K562 (cell line): ENCODE measurements around the gene CHD6. TPM values are rescaled to one million over a fixed set of nuclear protein-coding genes. Genes with fewer than 3 reads are reported as not detected.

Experiments
- ATAC-seq: fragments of 200-7000 bp; cut with Tn5 transposase; 3 replicates; pipeline ENCODE4 v1.9.1; 2020; ENCODE audit warnings: moderate library complexity
- BruUV-seq: library from RNA; stranded (reverse); fragments of 400-500 nt; replicated peaks from 2 replicates; lab custom pipeline; 2021; lab: Mats Ljungman, UMichigan
- CTCF ChIA-PET: fragments of 300-600 bp; formaldehyde crosslinking; extraction: SDS; loops from one replicate; lab custom pipeline; 2021; ENCODE audit warnings: low intra/inter-chr PET ratio; lab: Yijun Ruan, JAX
- POLR2A ChIA-PET: fragments of 300-600, 350-650 bp; sonication (Branson Sonifier 250); formaldehyde crosslinking; extraction: SDS; loops from one replicate; lab custom pipeline; 2021; ENCODE audit warnings: antibody characterized with exemption, inconsistent platforms; lab: Yijun Ruan, JAX
- DNase-seq, 4 experiments: peaks; one replicate each; pipeline versions ENCODE4 v3.0.0 to v3.0.0-alpha.2; 2011 to 2018; ENCODE audit warnings: low spot score in 3 of 4, mixed read lengths in 3 of 4; ENCODE audit errors: extremely low read depth in 1 of 4
- FAIRE-seq: peaks from 2 replicates; lab custom pipeline; 2011; peaks lifted over from hg19 to GRCh38; lab: Jason Lieb, UNC
- H2AFZ ChIP-seq: 2 replicates; pipeline ENCODE4 v1.6.0; 2011; ENCODE audit warnings: low read depth, low read length, control low read depth, inconsistent platforms
- H3K27ac ChIP-seq: fragments of 200-600 bp; 3 replicates; pipeline ENCODE4 v1.8.0; 2011; ENCODE audit warnings: low read depth, mild to moderate bottlenecking, control low read depth, inconsistent platforms, low read length, moderate library complexity, mixed read lengths; ENCODE audit errors: extremely low read depth
- H3K27me3 ChIP-seq, 2 experiments: fragments of 300-600 bp in 1 of 2; 2 replicates in 1 of 2; 3 replicates in 1 of 2; pipeline versions ENCODE4 v1.6.0 to v1.8.0; 2011; ENCODE audit warnings: inconsistent platforms in 2 of 2, low read length in 2 of 2, mild to moderate bottlenecking in 1 of 2, mixed read lengths in 1 of 2, moderate library complexity in 1 of 2; ENCODE audit not compliant: control insufficient read depth in 2 of 2, insufficient read depth in 2 of 2
- H3K36me3 ChIP-seq: fragments of 300-600 bp; 3 replicates; pipeline ENCODE4 v1.8.0; 2011; ENCODE audit warnings: mild to moderate bottlenecking, low read length, inconsistent platforms; ENCODE audit not compliant: control insufficient read depth, insufficient read depth
- H3K4me1 ChIP-seq, 2 experiments: fragments of 200-600 bp in 1 of 2; replicated peaks in 1 of 2; 2 replicates in 1 of 2; 3 replicates in 1 of 2; pipeline versions ENCODE4 v1.5.1 to v1.8.0; 2011; ENCODE audit warnings: inconsistent platforms in 2 of 2, low read length in 2 of 2, mild to moderate bottlenecking in 1 of 2, mixed read lengths in 1 of 2, moderate library complexity in 1 of 2; ENCODE audit not compliant: control insufficient read depth in 2 of 2, insufficient read depth in 2 of 2
- H3K4me2 ChIP-seq: 2 replicates; pipeline ENCODE4 v1.6.1; 2011; ENCODE audit warnings: low read length, control low read depth, inconsistent platforms, mixed read lengths; ENCODE audit not compliant: insufficient read depth
- H3K4me3 ChIP-seq: fragments of 200-600 bp; sonication (generic), shearing (Covaris generic); 2 replicates; pipeline ENCODE4 v1.5.1; 2016; ENCODE audit warnings: control low read depth, inconsistent platforms
- H3K79me2 ChIP-seq: fragments of 200-600 bp; 3 replicates; pipeline ENCODE4 v1.8.0; 2011; ENCODE audit warnings: low read length, inconsistent platforms; ENCODE audit not compliant: control insufficient read depth, insufficient read depth
- H3K9ac ChIP-seq, 2 experiments: 2 replicates each; pipeline versions ENCODE4 v1.6.0 to v1.6.1; 2011; ENCODE audit warnings: low read depth in 2 of 2, low read length in 2 of 2, control low read depth in 1 of 2, inconsistent platforms in 1 of 2, mild to moderate bottlenecking in 1 of 2, mixed read lengths in 1 of 2; ENCODE audit not compliant: insufficient read depth in 1 of 2
- H3K9me1 ChIP-seq: one replicate; pipeline ENCODE4 v1.6.0; 2011; ENCODE audit warnings: inconsistent platforms, mild to moderate bottlenecking, low read length, moderate library complexity; ENCODE audit not compliant: control insufficient read depth, insufficient read depth
- H3K9me3 ChIP-seq: replicated peaks from 2 replicates; pipeline ENCODE4 v1.5.1; 2011; ENCODE audit warnings: low read depth, low read length, inconsistent platforms; ENCODE audit not compliant: control insufficient read depth, insufficient read depth
- H4K20me1 ChIP-seq: replicated peaks from 2 replicates; pipeline ENCODE4 v1.6.1; 2011; ENCODE audit warnings: low read length, inconsistent platforms, mixed read lengths; ENCODE audit not compliant: control insufficient read depth, insufficient read depth
- BMI1 ChIP-seq: fragments of 150-350 bp; IDR thresholded peaks from 2 replicates; pipeline ENCODE4 v1.6.1; 2014; ENCODE audit warnings: low read length
- HLTF ChIP-seq: fragments of 450-650 bp; IDR thresholded peaks from 2 replicates; pipeline ENCODE4 v1.6.1; 2016
- RBBP5 ChIP-seq: fragments of 200-600 bp; sonication (generic); IDR thresholded peaks from 2 replicates; pipeline ENCODE4 v1.6.1; 2012; ENCODE audit warnings: borderline replicate concordance, mild to moderate bottlenecking, low read length, control low read depth, inconsistent platforms; ENCODE audit not compliant: insufficient read depth, poor library complexity, severe bottlenecking
- TGIF2 ChIP-seq: sonication (generic); formaldehyde crosslinking; IDR thresholded peaks from 2 replicates; pipeline ENCODE4 v1.8.1; 2022; ENCODE audit warnings: mild to moderate bottlenecking, missing genetic modification reagents, moderate library complexity
- WHSC1 ChIP-seq: IDR thresholded peaks from one replicate; pipeline ENCODE4 v1.6.1; 2012; ENCODE audit warnings: low read length, control low read depth, inconsistent platforms
- ZFP1 ChIP-seq: fragments of 450-650 bp; formaldehyde crosslinking; IDR thresholded peaks from 2 replicates; pipeline ENCODE4 v1.4.0; 2020; ENCODE audit warnings: mild to moderate bottlenecking, mixed read lengths
- ZNF143 ChIP-seq: sonication (generic); formaldehyde crosslinking; IDR thresholded peaks from 2 replicates; pipeline ENCODE4 v1.9.0; 2022; ENCODE audit warnings: mild to moderate bottlenecking, missing genetic modification reagents
- ZNF224 ChIP-seq: sonication (generic); formaldehyde crosslinking; IDR thresholded peaks from 2 replicates; pipeline ENCODE4 v1.8.0; 2022; ENCODE audit warnings: mild to moderate bottlenecking, missing genetic modification reagents
- ZNF561 ChIP-seq: fragments of 450-650 bp; formaldehyde crosslinking; conservative IDR thresholded peaks from 2 replicates; pipeline ENCODE4 v1.4.0; 2020; ENCODE audit warnings: mild to moderate bottlenecking, moderate library complexity
- WGBS: fragments of 100-300 bp; shearing (Covaris generic); methylation state at CpG from one replicate; pipeline ENCODE4 v1.1.6; 2016; ENCODE audit warnings: low coverage, mixed read lengths; ENCODE audit not compliant: insufficient coverage; ENCODE audit errors: missing lambda C conversion rate; 5-methylcytosine and 5-hydroxymethylcytosine counted together
- in situ Hi-C: fragments of 300-500 bp; cut with MboI; formaldehyde crosslinking; loops from 4 replicates; pipeline ENCODE4 v1.15.0; 2018; ENCODE audit warnings: inconsistent platforms, mixed read lengths
- intact Hi-C: fragments of 100-400 bp; cut with micrococcal nuclease; formaldehyde crosslinking; loops from 2 replicates; pipeline ENCODE4 v1.14.2; 2022
- polyA plus RNA-seq, 8 experiments: library from polyadenylated mRNA; depleted of rRNA in 4 of 8; stranded (reverse) in 5 of 8; unstranded in 3 of 8; fragments of >200 nt; fragmentation: Nextera tagmentation in 2 of 8; fragmentation: Illumina TruSeq in 1 of 8; extraction: Ambion mirVana in 2 of 8; extraction: Trizol in 1 of 8; gene quantifications; 2 replicates each; pipeline versions ENCODE4 v1.2.1 to v1.2.3, GENCODE V29; 2011 to 2014; ENCODE audit warnings: inconsistent platforms in 1 of 8, missing spikeins in 1 of 8
- total RNA-seq, 7 experiments: library from RNA; depleted of rRNA in 6 of 7; stranded (reverse); fragments of >200 nt in 6 of 7; fragmentation: Illumina TruSeq in 2 of 7; extraction: Trizol in 2 of 7; gene quantifications; 2 replicates each; pipeline versions ENCODE4 v1.2.1 to v1.2.3, GENCODE V29; 2011 to 2021; ENCODE audit warnings: low replicate concordance in 1 of 7
- TF ChIP-seq, protein P1 (sequence below): sonication (generic); formaldehyde crosslinking; IDR thresholded peaks from 2 replicates; pipeline ENCODE4 v1.8.1; 2023; ENCODE audit warnings: mild to moderate bottlenecking, missing genetic modification reagents
- TF ChIP-seq, protein P2 (sequence below), 3 experiments: fragments of 200-800 bp in 1 of 3; sonication (Bioruptor generic) in 1 of 3; sonication (generic) in 1 of 3; formaldehyde crosslinking in 1 of 3; IDR thresholded peaks; 2 replicates each; pipeline versions ENCODE4 v1.6.1 to v1.8.0; 2016 to 2022; ENCODE audit warnings: mild to moderate bottlenecking in 2 of 3, missing compliant biosample characterization in 2 of 3, missing genetic modification characterization in 2 of 3, missing genetic modification reagents in 1 of 3
- TF ChIP-seq, protein P3 (sequence below), 2 experiments: IDR thresholded peaks; 2 replicates each; pipeline ENCODE4 v1.6.1; 2012; ENCODE audit warnings: improper control_type of control experiment in 2 of 2, low read depth in 2 of 2, low read length in 2 of 2, borderline replicate concordance in 1 of 2
- TF ChIP-seq, protein P4 (sequence below): sonication (generic); formaldehyde crosslinking; IDR thresholded peaks from 2 replicates; pipeline ENCODE4 v1.8.1; 2023; ENCODE audit warnings: missing genetic modification reagents, mild to moderate bottlenecking, borderline replicate concordance

The CHD6 gene
- total and polyA plus RNA-seq, 9 of the 15 experiments (the other 6 are each of a cell fraction or from before 2014, with no cell fraction given): 3.9 to 24.2 (median 12.8) TPM

DNA sequence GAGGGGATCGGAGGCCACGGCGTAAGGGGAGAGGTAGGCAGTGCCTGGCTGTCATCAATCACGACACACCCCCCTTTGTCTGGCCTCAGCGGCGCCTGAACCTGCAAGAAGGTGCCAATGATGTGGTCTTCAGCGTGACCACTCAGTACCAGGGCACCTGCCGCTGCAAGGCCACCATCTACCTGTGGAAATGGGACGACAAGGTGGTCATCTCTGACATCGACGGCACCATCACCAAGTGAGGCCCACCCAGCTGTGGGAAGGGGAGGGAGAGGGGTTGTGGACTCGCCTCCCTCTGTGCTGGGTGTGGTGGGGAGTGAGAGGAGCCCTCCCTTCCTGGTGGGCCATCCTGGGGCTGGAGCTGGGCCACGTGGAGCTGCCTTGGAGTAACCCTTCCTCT lies 261.2 kb downstream of the CHD6 start:
- Histone ChIP-seq H3K27ac (no peak overlapping the region), H4K20me1 (peaks cover 9% of the 10 kb centered on the region; the same call in 1 of the 2 replicates), H3K36me3 (no peaks in the 10 kb centered on the region; the same call in 2 of the 3 replicates), H3K27me3 (peaks cover 0 to 8% of the 10 kb centered on the region in 2 experiments; a peak in 3 of 5 replicates), H3K4me2 (no peak overlapping the region), H3K4me1 (peaks cover 0 to 12% of the 10 kb centered on the region in 2 experiments; a peak in 1 of 5 replicates), H2AFZ (no peak overlapping the region), H3K9me3 (no peaks in the 10 kb centered on the region), H3K9ac (no peak overlapping the region), H3K9me1 (no peaks in the 10 kb centered on the region), H3K79me2 (no peaks in the 10 kb centered on the region), H3K4me3 (no peak overlapping the region)
- DNase-seq (no peak), FAIRE-seq (no peak), ATAC-seq (no peak)
- intact Hi-C loops (no loop called here), in situ Hi-C loops (no loop called here)
- ChIA-PET CTCF (no interaction called here), POLR2A (no interaction called here)
- no TSS peak for BruUV-seq
- whole genome bisulfite sequencing: 51% methylated on average over 12 of the region's 13 CpGs
- TF ChIP-seq RBBP5 (no peak), TGIF2 (no peak), BMI1 (no peak), HLTF (no peak), ZNF143 (no peak), ZFP1 (CRISPR knock-in tag) (no peak), WHSC1 (no peak), ZNF561 (no peak), ZNF224 (CRISPR knock-in tag) (no peak)
- TF ChIP-seq, protein P1, sequence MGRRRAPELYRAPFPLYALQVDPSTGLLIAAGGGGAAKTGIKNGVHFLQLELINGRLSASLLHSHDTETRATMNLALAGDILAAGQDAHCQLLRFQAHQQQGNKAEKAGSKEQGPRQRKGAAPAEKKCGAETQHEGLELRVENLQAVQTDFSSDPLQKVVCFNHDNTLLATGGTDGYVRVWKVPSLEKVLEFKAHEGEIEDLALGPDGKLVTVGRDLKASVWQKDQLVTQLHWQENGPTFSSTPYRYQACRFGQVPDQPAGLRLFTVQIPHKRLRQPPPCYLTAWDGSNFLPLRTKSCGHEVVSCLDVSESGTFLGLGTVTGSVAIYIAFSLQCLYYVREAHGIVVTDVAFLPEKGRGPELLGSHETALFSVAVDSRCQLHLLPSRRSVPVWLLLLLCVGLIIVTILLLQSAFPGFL (CRISPR knock-in tag): no peak
- TF ChIP-seq, protein P2, sequence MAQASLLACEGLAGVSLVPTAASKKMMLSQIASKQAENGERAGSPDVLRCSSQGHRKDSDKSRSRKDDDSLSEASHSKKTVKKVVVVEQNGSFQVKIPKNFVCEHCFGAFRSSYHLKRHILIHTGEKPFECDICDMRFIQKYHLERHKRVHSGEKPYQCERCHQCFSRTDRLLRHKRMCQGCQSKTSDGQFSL (CRISPR knock-in tag; IDR thresholded peaks at IDR 0.05): no peak
- TF ChIP-seq, protein P2 (tag; IDR thresholded peaks at IDR 0.05): no peak
- TF ChIP-seq, protein P3, sequence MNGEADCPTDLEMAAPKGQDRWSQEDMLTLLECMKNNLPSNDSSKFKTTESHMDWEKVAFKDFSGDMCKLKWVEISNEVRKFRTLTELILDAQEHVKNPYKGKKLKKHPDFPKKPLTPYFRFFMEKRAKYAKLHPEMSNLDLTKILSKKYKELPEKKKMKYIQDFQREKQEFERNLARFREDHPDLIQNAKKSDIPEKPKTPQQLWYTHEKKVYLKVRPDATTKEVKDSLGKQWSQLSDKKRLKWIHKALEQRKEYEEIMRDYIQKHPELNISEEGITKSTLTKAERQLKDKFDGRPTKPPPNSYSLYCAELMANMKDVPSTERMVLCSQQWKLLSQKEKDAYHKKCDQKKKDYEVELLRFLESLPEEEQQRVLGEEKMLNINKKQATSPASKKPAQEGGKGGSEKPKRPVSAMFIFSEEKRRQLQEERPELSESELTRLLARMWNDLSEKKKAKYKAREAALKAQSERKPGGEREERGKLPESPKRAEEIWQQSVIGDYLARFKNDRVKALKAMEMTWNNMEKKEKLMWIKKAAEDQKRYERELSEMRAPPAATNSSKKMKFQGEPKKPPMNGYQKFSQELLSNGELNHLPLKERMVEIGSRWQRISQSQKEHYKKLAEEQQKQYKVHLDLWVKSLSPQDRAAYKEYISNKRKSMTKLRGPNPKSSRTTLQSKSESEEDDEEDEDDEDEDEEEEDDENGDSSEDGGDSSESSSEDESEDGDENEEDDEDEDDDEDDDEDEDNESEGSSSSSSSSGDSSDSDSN (IDR thresholded peaks at IDR 0.05; ENCODE audit: borderline replicate concordance in 1 of 2, low read depth in 2 of 2, low read length in 2 of 2): no peak
- TF ChIP-seq, protein P4, sequence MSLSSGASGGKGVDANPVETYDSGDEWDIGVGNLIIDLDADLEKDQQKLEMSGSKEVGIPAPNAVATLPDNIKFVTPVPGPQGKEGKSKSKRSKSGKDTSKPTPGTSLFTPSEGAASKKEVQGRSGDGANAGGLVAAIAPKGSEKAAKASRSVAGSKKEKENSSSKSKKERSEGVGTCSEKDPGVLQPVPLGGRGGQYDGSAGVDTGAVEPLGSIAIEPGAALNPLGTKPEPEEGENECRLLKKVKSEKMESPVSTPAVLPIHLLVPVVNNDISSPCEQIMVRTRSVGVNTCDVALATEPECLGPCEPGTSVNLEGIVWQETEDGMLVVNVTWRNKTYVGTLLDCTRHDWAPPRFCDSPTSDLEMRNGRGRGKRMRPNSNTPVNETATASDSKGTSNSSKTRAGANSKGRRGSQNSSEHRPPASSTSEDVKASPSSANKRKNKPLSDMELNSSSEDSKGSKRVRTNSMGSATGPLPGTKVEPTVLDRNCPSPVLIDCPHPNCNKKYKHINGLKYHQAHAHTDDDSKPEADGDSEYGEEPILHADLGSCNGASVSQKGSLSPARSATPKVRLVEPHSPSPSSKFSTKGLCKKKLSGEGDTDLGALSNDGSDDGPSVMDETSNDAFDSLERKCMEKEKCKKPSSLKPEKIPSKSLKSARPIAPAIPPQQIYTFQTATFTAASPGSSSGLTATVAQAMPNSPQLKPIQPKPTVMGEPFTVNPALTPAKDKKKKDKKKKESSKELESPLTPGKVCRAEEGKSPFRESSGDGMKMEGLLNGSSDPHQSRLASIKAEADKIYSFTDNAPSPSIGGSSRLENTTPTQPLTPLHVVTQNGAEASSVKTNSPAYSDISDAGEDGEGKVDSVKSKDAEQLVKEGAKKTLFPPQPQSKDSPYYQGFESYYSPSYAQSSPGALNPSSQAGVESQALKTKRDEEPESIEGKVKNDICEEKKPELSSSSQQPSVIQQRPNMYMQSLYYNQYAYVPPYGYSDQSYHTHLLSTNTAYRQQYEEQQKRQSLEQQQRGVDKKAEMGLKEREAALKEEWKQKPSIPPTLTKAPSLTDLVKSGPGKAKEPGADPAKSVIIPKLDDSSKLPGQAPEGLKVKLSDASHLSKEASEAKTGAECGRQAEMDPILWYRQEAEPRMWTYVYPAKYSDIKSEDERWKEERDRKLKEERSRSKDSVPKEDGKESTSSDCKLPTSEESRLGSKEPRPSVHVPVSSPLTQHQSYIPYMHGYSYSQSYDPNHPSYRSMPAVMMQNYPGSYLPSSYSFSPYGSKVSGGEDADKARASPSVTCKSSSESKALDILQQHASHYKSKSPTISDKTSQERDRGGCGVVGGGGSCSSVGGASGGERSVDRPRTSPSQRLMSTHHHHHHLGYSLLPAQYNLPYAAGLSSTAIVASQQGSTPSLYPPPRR (CRISPR knock-in tag): no peak
